ENCODE data around the gene PLXNA4. TPM values are rescaled to one million over a fixed set of nuclear protein-coding genes. Genes with fewer than 3 reads are reported as not detected.
A peak's percentile ranks its signal among the peaks of the same experiment; 100 is the strongest.

The PLXNA4 gene
- total RNA-seq, 2 experiments from 2014 or later = 0.18 to 0.70 TPM

DNA sequence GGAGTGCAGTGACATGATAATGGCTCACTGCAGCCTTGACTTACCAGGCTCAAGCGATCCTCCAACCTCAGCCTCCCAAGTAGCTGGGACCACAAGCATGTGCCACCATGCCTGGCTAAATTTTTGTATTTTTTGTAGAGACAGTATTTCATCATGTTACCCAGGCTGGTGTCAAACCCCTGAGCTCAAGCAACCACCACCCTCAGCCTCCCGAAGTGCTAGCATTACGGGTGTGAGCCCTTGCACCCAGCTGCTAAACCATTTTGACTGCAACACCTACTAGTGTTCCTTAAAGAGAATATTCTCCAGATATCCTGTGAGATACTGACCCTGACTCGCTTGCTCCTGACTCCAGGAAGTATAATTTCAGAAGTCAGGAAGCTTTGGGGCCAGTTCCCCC lies 85.8 kb downstream of the PLXNA4 start:
- intact Hi-C loops (cut with micrococcal nuclease) = no loop called here

DNA sequence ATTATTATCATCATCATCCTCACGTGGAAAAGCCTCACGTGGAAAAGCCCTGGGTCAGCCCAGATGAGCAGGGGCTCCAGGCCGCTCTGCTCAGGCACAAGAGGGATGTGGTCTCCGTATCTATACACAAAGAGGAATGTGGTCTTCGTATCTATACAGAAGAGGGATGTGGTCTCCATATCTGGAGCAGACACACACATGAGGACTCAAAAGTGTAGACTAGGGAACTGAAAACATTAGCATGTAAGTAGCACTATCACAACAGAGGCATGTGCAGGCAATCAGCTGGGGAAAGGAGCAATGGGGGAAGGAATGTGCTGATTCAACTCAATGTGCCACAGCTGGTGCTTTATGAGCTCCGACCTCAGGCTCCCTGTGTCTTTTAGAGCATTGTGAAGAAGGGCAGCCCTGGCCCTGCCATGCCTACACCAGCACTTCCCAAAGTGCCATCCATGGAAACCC lies 86.5 kb downstream of the PLXNA4 start:
- POLR2A ChIA-PET = interaction anchor here (1.1 kb wide), 1 partner anchor 16 kb away, joined by 3 read pairs; no protein-coding TSS in a partner anchor
- no peak overlapping the region for H3K4me3 Mint-ChIP-seq

More for the DNA sequence above, 85.8 kb downstream of the PLXNA4 start:
- ChIA-PET POLR2A (interaction anchor here (1.1 kb wide), 1 partner anchor 16 kb away, joined by 3 read pairs; no protein-coding TSS in a partner anchor), CTCF (no interaction called here)
- Mint-ChIP-seq H3K36me3 (ENCODE audit: low read depth) (no peaks in the 10 kb centered on the region), H3K4me1 (ENCODE audit: low read depth) (peaks cover 36% of the 10 kb centered on the region), H3K4me3 (no peak overlapping the region), H3K9me3 (no peaks in the 10 kb centered on the region), H3K27ac (no peak overlapping the region), H3K27me3 (no peaks in the 10 kb centered on the region)
- DNase-seq (no peak), ATAC-seq (no peak)
- TF ChIP-seq, protein P1, sequence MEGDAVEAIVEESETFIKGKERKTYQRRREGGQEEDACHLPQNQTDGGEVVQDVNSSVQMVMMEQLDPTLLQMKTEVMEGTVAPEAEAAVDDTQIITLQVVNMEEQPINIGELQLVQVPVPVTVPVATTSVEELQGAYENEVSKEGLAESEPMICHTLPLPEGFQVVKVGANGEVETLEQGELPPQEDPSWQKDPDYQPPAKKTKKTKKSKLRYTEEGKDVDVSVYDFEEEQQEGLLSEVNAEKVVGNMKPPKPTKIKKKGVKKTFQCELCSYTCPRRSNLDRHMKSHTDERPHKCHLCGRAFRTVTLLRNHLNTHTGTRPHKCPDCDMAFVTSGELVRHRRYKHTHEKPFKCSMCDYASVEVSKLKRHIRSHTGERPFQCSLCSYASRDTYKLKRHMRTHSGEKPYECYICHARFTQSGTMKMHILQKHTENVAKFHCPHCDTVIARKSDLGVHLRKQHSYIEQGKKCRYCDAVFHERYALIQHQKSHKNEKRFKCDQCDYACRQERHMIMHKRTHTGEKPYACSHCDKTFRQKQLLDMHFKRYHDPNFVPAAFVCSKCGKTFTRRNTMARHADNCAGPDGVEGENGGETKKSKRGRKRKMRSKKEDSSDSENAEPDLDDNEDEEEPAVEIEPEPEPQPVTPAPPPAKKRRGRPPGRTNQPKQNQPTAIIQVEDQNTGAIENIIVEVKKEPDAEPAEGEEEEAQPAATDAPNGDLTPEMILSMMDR (IDR thresholded peaks at IDR 0.05) = no peak

DNA sequence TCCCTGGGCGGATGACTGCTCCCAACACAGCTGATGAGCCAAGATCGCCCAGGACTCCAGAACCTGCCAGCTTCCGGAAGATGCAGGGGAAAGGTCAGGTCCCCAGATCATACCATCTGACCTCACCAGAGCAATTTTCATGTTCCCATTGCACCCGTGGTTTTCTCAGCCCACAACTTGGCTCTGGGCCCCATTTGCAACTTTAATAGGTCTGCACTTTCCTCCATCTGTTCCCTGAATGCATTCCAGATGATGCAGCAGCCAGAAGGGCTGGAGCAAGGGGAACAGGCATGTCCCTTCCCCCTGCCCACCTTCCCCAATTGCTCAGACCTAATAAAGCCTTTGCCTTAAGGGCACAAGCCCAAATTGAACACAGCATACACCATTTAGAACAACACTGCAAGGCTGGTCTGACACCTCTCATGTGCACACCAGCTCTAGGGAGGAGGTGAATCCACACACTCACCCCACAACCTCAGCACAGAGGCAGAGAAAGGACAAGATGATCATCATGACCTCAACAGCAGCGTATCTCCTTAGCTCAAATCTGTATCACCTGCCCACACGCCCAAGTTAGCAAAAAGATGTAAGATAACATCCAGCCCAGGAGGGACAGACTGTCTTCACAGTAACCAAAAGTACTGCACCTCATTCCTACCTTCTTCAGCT lies 87.5 kb downstream of the PLXNA4 start:
- no peak overlapping the region for H3K27ac Mint-ChIP-seq
- no peak overlapping the region for H3K4me3 Mint-ChIP-seq
- no peaks in the 10 kb centered on the region for H3K9me3 Mint-ChIP-seq
- no peak for ATAC-seq
- no peaks in the 10 kb centered on the region for H3K36me3 Mint-ChIP-seq (ENCODE audit: low read depth)
- ChIA-PET POLR2A (no interaction called here), CTCF (interaction anchor here (1.4 kb wide), 1 partner anchor 85 kb away, joined by 3 read pairs; no protein-coding TSS in a partner anchor)
- DNase-seq = no peak
- no peaks in the 10 kb centered on the region for H3K27me3 Mint-ChIP-seq
- H3K4me1 Mint-ChIP-seq (ENCODE audit: low read depth) = peaks cover 49% of the 10 kb centered on the region
- TF ChIP-seq, protein P1 (IDR thresholded peaks at IDR 0.05) = no peak
- intact Hi-C loops (cut with micrococcal nuclease) = no loop called here

More for the DNA sequence above, 86.5 kb downstream of the PLXNA4 start:
- ATAC-seq (no peak), DNase-seq (no peak)
- Mint-ChIP-seq H3K27ac (no peak overlapping the region), H3K9me3 (no peaks in the 10 kb centered on the region), H3K36me3 (ENCODE audit: low read depth) (no peaks in the 10 kb centered on the region), H3K27me3 (no peaks in the 10 kb centered on the region), H3K4me1 (ENCODE audit: low read depth) (peaks cover 42% of the 10 kb centered on the region)
- TF ChIP-seq, protein P1 (IDR thresholded peaks at IDR 0.05) = no peak
- CTCF ChIA-PET = no interaction called here
- intact Hi-C loops (cut with micrococcal nuclease) = no loop called here

DNA sequence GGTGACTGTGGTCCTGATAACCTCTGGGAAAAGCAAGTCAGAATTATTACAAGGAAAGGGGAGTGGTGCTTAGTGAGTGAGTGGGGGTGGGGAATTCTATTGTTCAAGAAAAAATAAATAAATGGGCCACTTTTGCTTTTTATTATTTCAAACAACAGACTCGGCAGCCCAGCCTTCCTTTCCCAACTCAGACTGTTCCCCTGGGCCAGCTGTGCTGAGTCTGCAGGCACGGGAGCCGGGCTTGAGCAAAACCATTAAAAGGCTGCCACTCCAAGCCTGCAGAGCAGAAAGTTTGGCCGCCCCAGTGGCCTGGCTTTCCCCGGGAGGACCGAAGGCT lies 90.0 kb downstream of the PLXNA4 start:
- no peak overlapping the region for H3K4me3 Mint-ChIP-seq
- CTCF ChIA-PET = interaction anchor here (0.8 to 1.8 kb wide), 4 partner anchors 10 to 97 kb away, joined by 3 to 8 read pairs (median 3); no protein-coding TSS in a partner anchor
- POLR2A ChIA-PET = interaction anchor here (0.9 kb wide), 1 partner anchor 19 kb away, joined by 3 read pairs; no protein-coding TSS in a partner anchor
- H3K4me1 Mint-ChIP-seq (ENCODE audit: low read depth) = peaks cover 49% of the 10 kb centered on the region
- H3K36me3 Mint-ChIP-seq (ENCODE audit: low read depth) = no peaks in the 10 kb centered on the region
- ATAC-seq = no peak
- DNase-seq = no peak
- H3K27me3 Mint-ChIP-seq = no peaks in the 10 kb centered on the region
- TF ChIP-seq, protein P1 (IDR thresholded peaks at IDR 0.05) = no peak
- no peaks in the 10 kb centered on the region for H3K9me3 Mint-ChIP-seq
- H3K27ac Mint-ChIP-seq = peak overlapping the region; percentile 77
- intact Hi-C loops (cut with micrococcal nuclease) = no loop called here

DNA sequence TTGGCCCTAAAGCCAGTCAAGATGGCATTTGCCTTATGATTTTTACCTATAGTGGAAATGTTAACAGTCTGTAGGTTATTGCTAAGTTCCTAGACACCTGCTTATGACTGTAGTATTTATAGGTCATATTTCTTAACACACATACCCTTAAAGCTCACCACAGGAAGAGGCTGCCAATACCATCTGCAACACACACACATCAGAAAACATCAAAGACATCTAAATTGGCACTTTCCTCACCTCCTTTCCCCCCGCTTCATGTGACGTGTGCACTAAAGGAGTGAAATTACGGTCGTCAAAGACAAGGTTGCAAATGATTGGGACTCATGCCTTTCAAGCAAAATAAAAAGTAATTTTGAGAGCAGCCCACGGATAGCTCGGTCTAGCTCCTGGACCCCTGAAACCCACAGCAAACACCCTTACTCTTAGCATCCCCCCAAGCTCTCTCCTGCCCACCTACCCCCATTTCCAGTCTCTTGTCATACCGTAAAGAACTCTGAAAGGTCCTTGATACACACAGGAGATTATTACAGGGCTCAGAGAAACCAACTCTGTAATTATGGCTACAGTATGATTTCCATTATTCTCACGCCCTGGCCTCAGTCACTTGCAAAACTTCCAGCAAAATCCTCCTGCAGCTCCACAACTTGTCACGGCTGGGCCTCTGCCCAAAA lies 90.5 kb downstream of the PLXNA4 start:
- Mint-ChIP-seq H3K27me3 (no peaks in the 10 kb centered on the region), H3K4me3 (no peak overlapping the region), H3K9me3 (no peaks in the 10 kb centered on the region), H3K27ac (peak overlapping the region; percentile 77), H3K4me1 (ENCODE audit: low read depth) (peaks cover 49% of the 10 kb centered on the region), H3K36me3 (ENCODE audit: low read depth) (no peaks in the 10 kb centered on the region)
- peak; percentile 81 for DNase-seq
- intact Hi-C loops (cut with micrococcal nuclease) = no loop called here
- ATAC-seq = peak; percentile 93
- POLR2A ChIA-PET = interaction anchor here (0.6 to 1.1 kb wide), 3 partner anchors 18 to 33 kb away, joined by 3 read pairs; no protein-coding TSS in a partner anchor
- CTCF ChIA-PET = interaction anchor here (0.8 to 1.2 kb wide), 4 partner anchors 9 to 97 kb away, joined by 3 to 4 read pairs (median 3); no protein-coding TSS in a partner anchor
- TF ChIP-seq, protein P1 (IDR thresholded peaks at IDR 0.05) = no peak

All from activated CD8-positive, alpha-beta T cell treated with anti-CD3 and anti-CD28 coated beads for 36 hours (primary cell).